ENCODE data around the gene FBXO42. TPM values are rescaled to one million over a fixed set of nuclear protein-coding genes. Genes with fewer than 3 reads are reported as not detected.

The FBXO42 gene
- total and polyA plus RNA-seq, 2 donors (not counting 3 experiments of a cell fraction or from before 2014, with no cell fraction given), result 16.3 to 20.4 TPM

- POLR2A ChIA-PET, result no interaction called here
- H3K9me1 ChIP-seq (replicated peaks; ENCODE audit: control insufficient read depth, extremely low read depth, insufficient read depth, low read length), result no peaks in the 10 kb centered on the region
- H3K9ac ChIP-seq (replicated peaks; ENCODE audit: extremely low read depth, insufficient read depth, low read length), result no peak overlapping the region
- no peaks in the 10 kb centered on the region for H3K27me3 ChIP-seq (ENCODE audit: control insufficient read depth in 2 of 2, insufficient read depth in 2 of 2, low read length in 2 of 2)
- no peak overlapping the region for H2AFZ ChIP-seq (ENCODE audit: low read depth, low read length)
- CTCF ChIA-PET, result interaction anchor here (0.6 to 9.5 kb wide), 2 partner anchors 122 to 162 kb away, joined by 3 to 179 read pairs; partner anchors contain the start of gene FAM131C
- peaks cover 15% of the 10 kb centered on the region for H3K4me1 ChIP-seq (ENCODE audit: control insufficient read depth, extremely low read depth, insufficient read depth, low read length)
- no peaks in the 10 kb centered on the region for H3K79me2 ChIP-seq (ENCODE audit: control insufficient read depth, insufficient read depth, low read length)
- no peaks in the 10 kb centered on the region for H3K9me3 ChIP-seq (replicated peaks; ENCODE audit: control insufficient read depth, insufficient read depth, low read length)
- no peak overlapping the region for H3K27ac ChIP-seq (ENCODE audit: insufficient read depth, low read depth, low read length)
- dilution Hi-C loops (cut with MboI; ENCODE audit: extremely low pct_ligation_motif_present, low sequenced_read_pairs) (no loop called here), intact Hi-C loops (cut with micrococcal nuclease) (no loop called here)
- no peaks in the 10 kb centered on the region for H4K20me1 ChIP-seq (replicated peaks; ENCODE audit: control insufficient read depth, extremely low read depth, insufficient read depth, low read length)
- H3K4me2 ChIP-seq (ENCODE audit: insufficient read depth, low read length), result no peak overlapping the region
- FAIRE-seq (no peak), DNase-seq (ENCODE audit: low read depth, low spot score) (no peak)
- H3K4me3 ChIP-seq (replicated peaks in 1 of 3; ENCODE audit: insufficient read depth in 1 of 3, low read depth in 1 of 3, low read length in 3 of 3), result no peak overlapping the region
- H3K36me3 ChIP-seq (ENCODE audit: control insufficient read depth in 2 of 2, extremely low read depth in 1 of 2, insufficient read depth in 2 of 2, low read length in 2 of 2), result no peaks in the 10 kb centered on the region
- no peak for TF ChIP-seq POLR2A (IDR thresholded peaks at IDR 0.05; ENCODE audit: low read depth, low read length)
- no peak for TF ChIP-seq FOS (IDR thresholded peaks at IDR 0.05; ENCODE audit: borderline replicate concordance, insufficient read depth, low read length)
- TF ChIP-seq CTCF (IDR thresholded peaks at IDR 0.05; ENCODE audit: extremely low read depth in 1 of 2, insufficient read depth in 1 of 2, low read depth in 1 of 2, low read length in 2 of 2), result no peak
- no peak for TF ChIP-seq MAX (IDR thresholded peaks at IDR 0.05; ENCODE audit: insufficient read depth, insufficient read length)
- no peak for TF ChIP-seq EZH2 (IDR thresholded peaks at IDR 0.05; ENCODE audit: borderline replicate concordance, low read depth, low read length, severe bottlenecking)
- TF ChIP-seq JUN (IDR thresholded peaks at IDR 0.05; ENCODE audit: borderline replicate concordance, insufficient read depth, insufficient read length, low read depth), result no peak
- TF ChIP-seq GATA2 (IDR thresholded peaks at IDR 0.05; ENCODE audit: insufficient read depth, insufficient read length, low read depth, low read length), result no peak
- BruUV-seq (replicated peaks), result no TSS peak
Observed at GRCh38 chr1:16239972-16240491, 112.2 kb downstream of the FBXO42 start.

All from endothelial cell of umbilical vein (primary cell).